GM12872 (cell line): ENCODE results near the gene TMEM86B.

Source experiments
- TF ChIP-seq, protein P1 (sequence below): IDR thresholded peaks from 3 replicates; pipeline ENCODE4 v1.5.1; 2011; ENCODE audit warnings: low read depth, mild to moderate bottlenecking, low read length, moderate library complexity; ENCODE audit not compliant: insufficient read depth

Gene TMEM86B

DNA sequence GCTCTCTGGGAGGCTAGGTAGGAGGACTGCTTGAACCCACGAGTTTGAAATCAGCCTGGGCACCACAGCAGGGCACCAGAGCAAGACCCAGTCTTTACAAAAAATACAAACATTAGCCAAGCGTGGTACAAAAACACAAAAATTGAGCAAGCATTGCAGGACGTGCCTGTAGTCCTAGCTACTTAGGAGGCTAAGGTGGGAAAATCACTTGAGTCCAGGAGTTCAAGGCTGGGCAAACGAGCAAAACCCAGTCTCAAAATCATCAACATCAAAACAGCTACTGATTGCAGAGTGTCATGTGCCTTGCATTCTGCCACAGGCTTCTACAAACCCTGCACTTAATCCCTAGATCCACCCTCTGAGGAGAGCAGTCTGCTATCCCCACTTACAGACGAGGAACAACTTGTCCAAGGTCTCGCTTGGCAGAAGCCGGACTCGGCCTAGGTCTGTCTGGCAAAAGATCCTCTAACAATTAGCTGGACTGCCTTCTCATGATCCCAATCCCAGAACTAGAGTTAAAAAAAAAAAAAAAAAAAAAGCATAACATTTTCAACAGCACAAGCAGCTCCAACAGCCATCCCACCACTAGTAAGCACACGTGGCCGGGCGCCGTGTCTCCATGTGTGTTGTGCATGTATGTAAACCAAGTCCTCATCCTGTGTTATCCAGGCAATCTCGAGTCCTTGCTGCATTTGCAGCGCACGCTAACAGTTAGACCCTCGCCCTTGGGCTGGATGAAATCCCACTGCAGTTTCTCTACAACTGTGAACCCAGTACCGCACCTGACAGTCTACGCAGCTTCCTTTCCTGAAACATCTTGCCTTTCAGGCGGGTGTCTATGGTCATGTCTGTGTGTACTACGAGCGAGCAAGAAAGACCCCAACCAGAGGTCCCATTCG, 28.2 kb upstream of the TMEM86B start:
- TF ChIP-seq, protein P1, sequence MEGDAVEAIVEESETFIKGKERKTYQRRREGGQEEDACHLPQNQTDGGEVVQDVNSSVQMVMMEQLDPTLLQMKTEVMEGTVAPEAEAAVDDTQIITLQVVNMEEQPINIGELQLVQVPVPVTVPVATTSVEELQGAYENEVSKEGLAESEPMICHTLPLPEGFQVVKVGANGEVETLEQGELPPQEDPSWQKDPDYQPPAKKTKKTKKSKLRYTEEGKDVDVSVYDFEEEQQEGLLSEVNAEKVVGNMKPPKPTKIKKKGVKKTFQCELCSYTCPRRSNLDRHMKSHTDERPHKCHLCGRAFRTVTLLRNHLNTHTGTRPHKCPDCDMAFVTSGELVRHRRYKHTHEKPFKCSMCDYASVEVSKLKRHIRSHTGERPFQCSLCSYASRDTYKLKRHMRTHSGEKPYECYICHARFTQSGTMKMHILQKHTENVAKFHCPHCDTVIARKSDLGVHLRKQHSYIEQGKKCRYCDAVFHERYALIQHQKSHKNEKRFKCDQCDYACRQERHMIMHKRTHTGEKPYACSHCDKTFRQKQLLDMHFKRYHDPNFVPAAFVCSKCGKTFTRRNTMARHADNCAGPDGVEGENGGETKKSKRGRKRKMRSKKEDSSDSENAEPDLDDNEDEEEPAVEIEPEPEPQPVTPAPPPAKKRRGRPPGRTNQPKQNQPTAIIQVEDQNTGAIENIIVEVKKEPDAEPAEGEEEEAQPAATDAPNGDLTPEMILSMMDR = no peak

GRCh38 chr19:55255618-55256423, 27.3 kb upstream of the TMEM86B start:
- TF ChIP-seq, protein P1 = no peak

GRCh38 chr19:55254625-55254977, 26.0 kb upstream of the TMEM86B start:
- TF ChIP-seq, protein P1 = no peak

DNA sequence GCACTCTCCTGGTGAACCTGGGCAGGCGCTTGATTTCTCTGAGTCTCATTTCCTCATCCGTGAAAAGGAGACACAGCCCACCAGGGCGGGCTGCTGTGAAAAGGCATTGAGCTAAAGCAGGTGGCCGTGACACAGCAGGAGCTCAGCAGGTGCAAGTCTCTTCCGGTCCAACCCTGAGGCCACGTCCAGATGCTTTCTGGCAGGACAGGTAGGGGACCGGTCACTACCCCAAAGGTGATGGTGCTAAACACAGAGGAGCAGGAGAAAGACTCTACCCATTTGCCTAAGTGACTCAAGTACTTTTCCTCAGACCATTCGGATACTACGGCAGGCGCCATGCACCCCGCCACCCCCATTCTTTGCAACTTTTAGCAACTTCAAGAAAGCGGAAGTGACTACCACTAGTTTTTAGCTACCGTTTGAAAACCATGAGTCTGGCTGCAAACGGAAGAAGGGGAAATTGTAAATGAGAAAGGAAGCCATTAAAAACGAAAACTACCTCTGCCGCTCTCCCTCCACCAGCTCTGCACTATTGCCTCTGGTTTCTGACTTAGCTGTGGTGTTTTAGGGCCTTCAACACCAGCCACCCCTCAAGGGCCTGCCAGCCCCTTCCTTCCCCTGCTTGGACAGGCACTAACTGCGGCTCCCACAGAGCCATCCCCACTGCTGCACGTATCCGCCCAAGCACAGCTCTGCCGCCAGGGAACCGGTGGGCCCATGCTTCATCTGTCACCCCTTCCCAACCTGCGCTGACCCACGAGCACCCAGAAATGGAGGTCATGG, 25.5 kb upstream of the TMEM86B start:
- TF ChIP-seq, protein P1 = 0 out of 3 replicates have a peak, but pooled peaks have one; percentile 3

- TF ChIP-seq, protein P1 = no peak
Measured at GRCh38 chr19:55252760-55253663, 24.4 kb upstream of the TMEM86B start.

DNA sequence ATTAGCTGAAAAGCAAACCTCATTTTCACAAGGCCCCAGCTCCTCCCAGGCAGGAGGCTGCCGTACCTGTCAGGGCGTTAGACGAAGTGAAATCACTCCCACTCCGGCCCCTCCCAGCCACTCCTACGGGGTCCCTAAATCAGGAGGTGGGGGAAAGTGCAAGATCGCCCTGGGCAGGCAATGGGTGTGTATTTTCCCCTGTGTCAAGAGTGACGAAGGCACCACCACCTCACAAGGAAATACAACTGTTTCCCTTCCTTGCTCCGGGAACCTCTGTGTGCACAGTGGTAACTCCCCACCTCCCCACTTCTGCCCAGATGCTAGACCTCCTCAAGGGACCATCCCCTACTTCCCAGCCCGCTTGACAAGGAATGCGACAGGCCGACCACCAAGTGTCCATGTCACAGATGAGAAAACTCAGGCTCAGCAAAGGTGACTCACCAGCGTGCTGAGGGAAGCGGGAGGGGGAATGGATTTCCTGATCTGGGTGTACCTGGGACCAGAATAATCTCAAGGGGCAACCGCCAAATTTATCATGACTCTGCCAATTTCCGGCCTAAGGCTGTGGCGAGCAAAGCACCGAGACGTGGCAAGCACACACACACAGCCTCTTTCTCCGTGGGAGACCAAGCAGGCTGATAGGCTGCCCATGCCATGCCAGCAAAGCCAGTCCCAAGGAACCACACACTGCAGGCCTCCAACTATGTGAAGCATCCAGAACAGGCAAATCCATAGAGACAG, 22.9 kb upstream of the TMEM86B start:
- TF ChIP-seq, protein P1 = no peak
